HG02970 (cell line): Measurements from ENCODE around the gene ADORA1.

Experiments used
- ATAC-seq: cut with Tn5 transposase; IDR thresholded peaks from one replicate; pipeline ENCODE4 v1.9.1; 2021; ENCODE audit warnings: mild to moderate bottlenecking, moderate library complexity, moderate number of reproducible peaks; ENCODE audit not compliant: unreplicated experiment, low FRiP score

ADORA1 gene

DNA sequence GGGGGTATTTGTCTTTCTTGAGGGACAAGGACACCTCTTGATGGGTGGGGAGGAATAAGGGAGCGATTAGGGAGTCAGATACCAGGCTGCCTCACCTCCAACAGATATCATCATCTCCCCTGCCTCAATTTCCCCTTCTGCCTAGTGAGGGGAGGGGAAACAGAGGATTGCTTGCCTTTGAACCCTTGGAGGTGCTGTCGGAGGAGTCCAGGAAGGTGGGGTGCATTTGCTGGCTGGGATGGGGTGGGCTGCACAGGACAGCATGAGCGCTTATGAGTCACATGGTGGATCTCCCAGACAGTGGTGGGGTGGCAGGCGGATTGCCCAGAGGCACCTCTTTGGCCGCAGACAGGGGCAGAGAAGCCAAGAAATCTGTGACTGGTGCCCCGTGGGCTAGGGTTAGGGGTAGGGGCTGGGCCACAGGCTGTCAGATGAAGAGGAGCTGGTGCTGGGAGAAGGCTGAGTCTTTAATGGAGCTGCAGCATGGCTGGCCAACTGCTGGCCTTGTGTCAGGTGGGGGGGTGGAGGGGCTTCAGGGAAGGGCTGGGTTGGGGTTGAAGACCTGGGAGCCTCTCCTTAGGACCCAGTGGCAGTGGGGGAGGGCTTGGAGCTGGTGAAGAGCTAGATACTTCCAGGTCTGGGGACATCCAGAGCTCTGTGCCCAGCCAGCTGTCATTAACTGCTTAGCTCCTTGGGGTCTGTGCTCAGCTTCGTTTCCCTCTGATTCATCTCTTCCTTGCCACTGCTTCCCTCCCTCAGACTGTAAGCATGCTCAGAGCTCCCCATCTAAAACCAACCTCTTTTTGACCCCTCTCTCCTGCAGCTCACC, 7.0 kb upstream of the ADORA1 start:
- ATAC-seq = no peak

DNA sequence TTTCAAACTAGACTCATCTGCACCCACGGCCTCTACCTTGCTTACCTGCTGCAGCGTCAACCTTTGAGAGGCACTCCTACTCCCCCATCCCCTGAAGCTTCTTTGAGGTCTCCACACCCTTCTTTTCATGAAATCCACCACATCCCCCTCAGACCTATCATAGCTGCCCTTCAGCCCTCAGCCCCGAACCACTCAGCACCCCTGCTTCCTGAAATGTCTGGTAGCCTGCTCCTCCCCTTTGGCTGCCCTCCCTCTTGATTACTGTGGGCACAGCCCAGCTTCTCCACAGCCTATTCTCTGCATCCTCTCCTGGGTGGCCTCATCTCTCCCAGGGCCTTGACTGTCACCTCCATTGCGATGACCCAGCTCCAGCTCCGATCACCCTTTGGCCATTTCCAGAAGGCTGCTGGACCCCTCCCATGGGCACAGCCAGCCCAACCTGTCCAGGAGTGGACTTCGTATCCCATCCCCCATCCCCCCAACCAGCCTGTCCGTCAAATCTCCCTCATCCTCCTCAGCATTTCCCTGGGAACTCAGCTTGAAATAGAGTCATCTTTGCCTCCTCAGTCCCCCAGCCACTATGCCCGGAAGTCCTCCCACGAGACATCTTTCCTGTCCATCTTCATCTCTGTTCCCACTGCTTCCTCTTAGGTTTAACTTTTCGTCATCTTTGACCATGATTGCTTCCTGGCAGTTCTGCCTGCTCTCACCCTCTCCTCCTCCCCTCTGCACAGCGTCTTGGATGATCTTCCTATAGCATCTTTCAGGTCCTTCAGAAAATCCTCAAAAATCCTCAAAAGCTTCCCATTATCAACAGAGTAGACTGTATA, 6.1 kb upstream of the ADORA1 start:
- ATAC-seq = no peak

DNA sequence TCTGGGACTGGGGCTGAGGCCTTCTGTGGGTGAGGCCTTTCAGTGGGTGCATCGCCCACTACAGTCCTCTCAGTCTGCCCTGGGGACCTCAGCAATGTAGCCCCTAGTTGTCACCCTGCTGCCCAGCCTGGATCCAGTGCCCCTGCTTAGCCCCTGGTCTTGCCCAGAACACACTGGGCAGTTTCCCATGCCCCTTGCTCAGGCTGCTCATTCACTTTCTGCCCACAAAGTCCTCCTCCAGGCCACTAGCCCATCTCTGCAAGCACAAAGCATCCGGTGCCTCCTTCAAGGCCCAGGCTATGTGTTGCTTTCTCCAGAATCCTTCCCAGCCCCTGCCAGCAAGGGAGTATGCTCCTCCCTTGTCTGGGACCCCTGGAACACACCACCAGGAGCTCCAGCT, 5.4 kb upstream of the ADORA1 start:
- no peak for ATAC-seq

DNA sequence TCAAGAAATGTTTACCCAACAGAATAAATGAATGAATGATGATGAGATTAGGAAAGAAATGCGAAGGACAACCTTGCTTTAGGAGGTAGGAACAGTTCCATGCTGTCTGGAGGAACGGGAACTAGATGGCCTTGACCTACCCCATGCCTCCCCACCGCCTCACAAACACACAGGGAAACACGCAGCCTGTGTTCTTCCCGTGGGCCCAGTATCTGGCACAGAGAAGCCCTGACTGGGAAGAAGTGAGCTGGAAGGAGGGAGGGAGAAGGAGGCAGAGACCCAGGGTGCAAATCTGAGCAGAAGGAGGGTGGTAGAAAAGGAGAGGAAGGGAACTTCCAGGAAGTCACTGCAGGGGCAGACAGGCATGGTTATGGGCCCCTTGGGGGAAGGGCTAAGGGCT, 3.5 kb upstream of the ADORA1 start:
- no peak for ATAC-seq

DNA sequence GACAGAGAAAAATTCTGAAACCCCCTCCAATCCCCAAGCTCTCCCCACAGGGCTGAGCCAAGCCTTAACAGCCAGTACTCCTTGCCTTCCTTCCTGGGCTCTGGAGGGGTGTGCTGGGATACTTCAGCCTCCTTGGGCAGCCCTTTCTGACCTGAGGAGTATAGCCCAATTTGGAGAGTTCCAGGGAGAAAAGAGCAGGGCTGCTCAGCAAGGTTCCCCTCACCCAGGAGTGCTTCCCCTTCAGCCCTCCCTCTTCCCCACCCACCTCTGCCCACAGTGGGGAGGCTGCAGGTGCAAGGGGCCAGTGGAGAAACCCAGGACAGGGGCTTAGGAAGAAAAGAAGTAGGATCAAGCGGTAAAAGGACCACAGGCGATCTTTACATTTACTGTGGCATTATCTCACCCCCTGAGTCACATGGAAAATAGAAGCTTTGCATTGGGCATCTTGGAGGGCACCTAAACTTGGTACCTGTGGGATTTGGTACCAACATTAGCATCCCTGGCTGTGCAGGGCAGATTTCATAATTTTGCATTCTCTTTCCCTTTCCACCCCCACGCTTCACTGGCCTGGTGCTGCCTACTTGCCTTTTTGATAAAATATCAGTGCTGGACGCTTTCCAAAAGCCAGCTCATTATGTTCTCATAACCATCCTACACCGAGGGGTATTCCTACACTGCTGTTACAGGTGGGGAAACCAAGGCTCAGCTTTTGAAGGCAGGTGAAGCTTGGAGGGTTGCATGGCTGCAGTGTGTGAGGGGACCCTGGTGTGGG, 2.8 kb upstream of the ADORA1 start:
- ATAC-seq = no peak

DNA sequence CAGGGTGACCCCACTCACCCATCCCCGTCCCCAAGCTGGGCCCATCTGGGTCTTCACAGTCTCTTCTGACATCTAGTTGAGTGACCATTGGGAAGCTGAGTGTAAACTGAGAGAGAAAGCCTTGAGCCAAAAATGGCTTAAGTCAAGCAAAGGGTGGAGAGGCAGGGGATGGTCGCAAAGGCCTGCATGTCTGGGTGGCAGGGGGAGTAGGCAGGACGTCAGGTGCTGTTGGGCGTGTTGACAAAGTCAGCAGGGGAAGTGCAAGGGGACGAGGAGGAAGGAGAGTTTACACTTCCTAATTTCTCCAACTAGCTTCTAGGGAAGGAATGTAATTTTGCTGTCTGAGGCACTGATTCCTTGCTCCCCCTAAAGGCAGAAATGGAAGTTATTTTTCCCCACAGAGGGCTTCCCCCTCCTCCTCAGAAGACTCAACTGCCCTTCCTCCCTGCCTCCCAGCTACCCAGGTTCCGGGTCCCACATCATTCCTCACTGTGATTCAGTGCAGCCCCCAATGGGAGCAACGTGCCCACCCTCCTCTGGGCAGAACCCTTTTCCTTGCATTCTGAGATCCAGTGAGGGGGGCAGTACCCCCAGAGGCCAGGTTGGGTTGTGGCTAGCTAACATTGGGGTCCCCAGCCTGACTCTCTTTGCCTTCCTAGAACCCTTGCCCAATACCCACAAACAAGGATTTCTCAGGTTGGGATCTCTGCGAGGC, 1.2 kb upstream of the ADORA1 start:
- no peak for ATAC-seq

DNA sequence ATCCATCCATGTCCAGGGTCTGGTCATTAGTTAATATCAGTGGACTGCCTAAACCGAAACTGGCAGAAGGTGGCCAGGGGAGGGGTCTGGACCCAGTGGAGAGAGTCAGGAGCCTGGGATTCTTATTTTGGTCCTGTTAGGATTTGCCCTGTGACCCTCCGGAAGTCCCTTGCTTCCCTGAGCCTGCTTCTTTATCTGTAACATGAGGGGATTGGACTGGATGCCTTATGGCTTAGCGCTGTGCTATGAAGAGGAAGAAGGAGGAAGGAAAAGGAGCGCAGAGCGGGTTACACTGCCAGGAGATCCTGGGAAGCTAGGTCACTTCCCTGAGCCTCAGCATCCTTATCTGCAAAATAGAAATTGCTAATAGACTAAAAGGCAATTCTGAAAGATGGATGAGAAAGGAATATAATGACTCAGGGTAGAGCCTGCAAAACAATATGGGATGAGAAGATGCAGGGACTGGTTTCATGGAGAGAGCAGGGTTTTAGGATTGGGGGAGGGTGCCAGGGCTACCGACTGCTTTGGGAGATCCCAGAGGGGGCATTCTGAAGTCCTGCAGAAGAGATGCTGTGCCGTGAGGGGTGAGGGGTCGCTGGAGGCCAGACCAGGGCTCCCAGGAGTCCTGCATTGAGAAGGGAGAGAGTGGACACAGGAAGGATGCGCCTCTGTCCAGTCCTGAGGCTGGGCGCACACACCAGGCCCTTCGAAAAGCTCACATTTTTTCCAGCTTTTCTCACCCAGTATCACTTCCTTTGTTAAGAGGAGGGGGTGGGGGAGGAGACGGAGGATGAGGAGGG, 460 bp upstream of the ADORA1 start:
- no peak for ATAC-seq

DNA sequence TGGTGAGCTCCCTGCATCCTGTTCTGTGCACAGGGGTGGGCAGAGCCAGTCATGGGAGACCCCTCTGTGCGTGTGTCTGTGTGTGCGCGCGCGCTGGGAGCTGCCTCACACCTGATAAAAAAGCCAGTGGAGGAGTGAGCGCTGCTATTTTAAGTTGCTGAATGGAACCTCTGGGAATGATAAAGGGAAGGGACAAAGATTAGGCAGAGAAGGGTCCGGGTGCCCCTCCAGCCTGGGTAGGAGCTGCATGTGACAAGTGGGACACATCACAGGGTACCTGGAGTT, 847 bp downstream of the ADORA1 start:
- no peak for ATAC-seq

DNA sequence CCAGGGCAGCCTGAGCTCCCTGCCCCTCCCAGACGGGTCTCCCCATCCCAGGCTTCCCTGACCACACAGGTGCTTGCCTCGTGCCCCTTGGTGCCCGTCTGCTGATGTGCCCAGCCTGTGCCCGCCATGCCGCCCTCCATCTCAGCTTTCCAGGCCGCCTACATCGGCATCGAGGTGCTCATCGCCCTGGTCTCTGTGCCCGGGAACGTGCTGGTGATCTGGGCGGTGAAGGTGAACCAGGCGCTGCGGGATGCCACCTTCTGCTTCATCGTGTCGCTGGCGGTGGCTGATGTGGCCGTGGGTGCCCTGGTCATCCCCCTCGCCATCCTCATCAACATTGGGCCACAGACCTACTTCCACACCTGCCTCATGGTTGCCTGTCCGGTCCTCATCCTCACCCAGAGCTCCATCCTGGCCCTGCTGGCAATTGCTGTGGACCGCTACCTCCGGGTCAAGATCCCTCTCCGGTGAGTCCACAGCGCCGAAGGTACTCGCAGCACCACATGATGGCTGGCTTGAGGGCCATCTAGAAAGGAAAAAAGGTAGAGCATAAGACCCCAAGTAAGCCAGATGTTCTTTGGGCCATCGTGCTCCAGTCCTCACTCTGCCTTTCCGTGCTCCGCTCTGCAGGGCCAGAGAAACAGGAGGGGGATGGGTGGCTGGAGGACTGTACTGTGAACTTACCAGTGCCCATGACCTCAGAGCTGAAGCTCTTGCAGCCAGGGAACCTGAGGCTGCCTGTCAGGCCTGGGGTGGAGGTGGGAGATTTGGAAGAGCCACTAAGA, 1.4 kb downstream of the ADORA1 start:
- ATAC-seq = no peak

DNA sequence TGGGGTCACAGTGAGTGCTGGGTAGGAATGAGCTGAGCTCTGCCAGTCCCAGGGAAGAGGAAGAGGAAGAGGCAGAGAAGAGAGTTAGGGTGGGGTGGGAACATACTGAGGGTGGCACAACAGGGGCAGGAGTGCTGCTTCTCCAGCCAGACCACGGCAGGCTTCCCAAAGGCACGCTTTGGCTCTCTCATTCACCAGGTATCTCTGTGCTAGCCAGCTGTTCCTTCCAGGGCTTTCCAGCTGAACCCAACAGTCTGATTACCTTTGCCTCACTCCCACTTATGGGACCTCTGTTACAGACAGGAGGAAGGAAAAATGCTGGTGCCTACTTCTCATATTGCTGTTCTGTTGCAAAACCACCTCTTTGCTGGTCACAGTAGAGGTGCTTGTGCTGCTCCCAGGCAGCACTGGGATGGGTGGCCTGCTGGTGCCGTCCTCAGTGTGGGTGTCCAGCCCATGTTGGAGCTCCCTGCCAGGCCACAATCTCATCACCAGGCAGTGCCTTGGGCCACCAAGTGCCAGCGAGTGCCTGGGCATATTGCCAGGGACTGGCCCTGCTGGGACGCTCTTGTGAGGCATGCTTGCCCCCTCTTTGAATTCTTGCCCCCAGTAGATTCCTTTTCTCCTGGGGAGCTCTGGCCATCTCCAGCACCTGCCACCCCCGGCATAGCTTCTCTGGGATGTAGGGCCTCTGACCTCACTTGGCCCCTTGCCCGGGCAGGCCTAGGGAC, 2.1 kb downstream of the ADORA1 start:
- ATAC-seq = no peak

DNA sequence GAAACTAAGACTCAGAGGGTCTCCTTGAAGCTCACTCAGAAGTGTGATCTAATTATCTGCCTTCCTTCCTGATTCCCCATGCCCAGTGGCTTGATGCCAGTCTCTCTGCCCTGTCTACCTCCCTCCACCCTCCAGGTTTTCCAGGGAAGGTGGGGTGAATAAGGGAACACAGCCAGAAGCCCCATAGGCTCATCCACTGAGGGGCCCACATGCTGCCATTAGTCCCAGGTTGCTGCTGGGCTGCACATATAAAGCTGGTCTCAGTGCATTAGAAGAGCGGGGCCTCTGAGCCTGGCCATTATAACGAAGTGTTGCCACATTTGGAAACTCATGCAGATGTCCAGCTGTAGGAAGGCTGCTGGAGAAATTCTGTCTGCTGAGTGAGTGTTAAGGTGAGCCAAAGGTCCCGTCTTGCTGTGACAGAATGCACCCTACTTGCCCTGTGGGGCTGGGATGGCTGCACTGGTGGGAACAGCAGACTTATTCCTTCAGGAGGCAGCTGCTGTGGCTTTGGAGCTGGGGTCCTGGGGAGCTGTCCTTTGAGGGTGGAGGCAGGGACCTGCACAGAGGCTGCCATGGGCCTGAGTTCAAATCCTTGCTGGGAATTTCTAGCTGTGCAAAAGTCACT, 2.9 kb downstream of the ADORA1 start:
- ATAC-seq = no peak

DNA sequence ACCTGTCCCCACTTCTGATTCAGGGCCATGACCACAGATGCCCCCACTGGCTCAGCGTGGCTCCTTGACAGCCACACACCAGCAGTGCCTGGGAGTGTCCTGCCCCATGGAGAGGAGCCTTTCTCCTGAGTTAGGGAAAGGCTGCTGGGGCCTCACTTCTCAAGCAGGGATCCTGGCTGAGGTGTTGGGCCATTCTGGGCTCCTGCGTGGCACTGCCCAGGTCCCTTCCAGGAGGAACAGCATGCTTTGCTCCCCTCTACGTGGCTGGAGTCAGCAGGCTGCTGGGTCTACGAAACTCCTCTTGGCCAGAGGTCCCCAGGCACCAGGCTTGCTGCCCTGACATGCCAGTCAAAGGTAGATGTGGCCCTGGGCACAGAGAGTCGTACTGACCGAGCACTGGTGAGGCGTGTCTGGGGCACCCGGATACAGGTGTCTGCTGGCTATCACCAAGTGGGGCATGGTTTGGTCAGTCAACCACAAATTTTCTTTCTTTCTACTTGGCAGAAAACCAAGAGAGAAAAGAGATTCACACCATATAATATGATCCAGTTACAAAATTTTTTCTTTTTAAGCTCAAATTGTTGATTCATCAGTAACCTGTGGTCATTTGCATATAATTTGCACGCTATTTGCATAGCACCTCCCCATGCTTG, 4.1 kb downstream of the ADORA1 start:
- ATAC-seq = no peak

DNA sequence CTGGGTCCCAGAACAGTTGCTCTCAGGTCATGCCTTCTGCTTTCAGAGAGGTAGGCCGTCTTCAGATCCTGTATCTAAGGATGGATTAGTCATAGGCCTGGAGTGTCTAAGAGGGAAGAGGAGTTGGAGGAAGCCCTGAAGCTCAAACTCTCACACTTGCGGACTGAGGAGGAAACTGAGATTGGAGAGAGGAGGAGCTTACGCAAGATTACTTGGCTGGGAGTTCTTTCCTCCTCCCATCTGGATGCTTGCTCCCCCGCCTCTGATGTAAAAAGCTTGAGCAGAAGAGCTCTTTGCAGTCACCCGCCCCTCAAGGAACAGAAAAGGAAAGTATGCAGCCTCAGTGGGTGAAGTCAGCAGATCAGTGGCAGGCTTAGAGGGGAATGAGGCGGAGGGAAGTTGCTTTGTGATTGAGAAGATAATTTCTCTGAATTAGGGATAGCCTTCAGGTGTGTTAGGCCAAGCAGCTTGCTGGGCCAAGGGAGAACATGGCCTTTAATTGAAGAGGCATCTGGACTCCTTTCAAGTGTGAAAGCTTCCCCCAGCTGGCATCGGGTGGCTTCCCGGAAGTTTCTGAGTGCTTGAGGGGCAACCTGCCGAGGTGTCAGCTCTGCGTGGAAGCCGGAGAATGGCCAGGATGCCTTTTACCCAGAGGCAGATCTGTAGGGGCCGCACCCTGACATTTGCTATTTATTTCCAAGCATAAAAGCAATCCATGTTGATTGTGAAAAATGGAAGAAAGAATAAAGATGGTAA, 6.6 kb downstream of the ADORA1 start:
- no peak for ATAC-seq

DNA sequence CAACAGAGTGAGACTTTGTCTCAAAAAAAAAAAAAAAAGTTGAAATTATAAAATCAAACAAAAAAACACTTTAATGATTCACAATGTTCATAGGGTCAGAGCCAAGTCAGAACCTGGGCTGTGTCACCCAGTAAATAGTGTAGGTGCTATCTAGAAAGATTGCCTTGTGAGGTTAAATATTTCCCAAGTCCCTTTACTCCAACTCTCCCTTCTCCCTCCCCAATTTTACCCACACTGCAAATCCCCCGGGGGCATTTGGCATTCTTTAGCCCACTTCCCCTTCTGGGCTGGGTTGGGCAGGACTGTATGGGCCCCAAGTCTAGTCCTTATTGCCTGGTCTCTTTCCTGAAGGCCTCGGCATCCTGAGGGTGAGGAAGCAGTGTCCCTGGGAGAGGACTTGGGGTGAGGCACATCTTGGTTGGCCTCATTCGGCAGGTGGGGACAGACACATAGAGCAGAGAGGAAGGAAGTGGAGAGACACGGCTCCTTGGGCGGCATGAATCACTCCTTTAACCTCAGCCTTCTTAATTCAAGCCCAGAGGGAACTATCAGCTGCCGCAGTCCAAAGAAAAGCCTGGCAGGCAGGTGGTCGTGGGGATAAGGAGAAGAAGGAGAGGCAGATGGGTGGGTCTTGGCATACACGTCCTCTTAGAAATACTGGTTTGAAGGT, 8.2 kb downstream of the ADORA1 start:
- no peak for ATAC-seq

DNA sequence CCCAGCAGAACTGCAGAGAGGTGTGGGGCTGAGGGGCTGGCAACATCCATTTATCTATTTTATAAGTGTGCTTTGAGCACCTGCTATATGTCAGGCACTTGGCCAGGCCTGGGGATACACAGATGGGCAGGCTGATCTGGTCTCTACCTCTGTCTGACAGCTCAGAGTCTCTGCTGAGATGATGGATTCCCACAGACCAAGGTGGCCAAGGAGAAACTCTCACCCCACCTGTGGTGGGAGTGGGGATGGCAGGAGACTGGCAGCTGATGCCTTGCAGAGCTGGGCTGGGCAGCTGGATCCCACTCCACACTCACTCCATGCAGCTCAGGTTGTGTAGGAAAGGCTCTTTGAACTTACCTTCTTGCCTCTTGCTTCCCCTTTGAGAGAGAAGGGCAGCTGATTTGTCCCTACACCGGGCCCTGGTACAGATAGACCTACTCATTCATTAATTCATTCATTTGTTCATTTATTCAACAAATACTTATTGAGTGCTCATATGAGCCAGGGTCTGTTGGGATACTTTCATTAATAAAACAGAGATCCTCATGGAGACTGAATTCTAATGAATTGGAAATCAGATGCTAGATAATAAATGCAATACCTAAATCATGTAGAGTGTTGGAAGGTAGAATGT, 9.0 kb downstream of the ADORA1 start:
- ATAC-seq = no peak

DNA sequence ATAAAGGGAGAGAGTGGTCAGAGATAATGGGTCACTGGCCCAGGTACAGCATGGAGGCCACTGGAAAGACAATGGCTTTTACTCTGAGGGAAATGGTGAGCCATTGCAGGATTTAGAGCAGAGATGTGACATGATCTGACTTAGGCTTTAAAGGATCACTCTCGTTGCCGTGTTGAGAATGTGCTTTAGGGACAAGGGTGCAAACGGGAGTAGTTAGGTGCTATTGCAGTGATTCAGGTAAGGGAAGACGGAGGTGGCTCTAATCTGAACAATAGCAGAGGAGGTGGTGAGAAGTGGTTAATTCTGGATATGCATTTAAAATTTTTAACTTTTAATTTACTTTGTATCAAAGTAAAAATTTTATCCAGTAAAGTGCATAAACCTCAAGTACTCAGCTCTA, 9.8 kb downstream of the ADORA1 start:
- no peak for ATAC-seq
